GM21619 (cell line): Measurements from ENCODE around the gene C11orf87.

ENCODE experiments used
- ATAC-seq: cut with Tn5 transposase; IDR thresholded peaks from one replicate; pipeline ENCODE4 v1.9.1; 2021; ENCODE audit not compliant: unreplicated experiment

The C11orf87 gene

GRCh38 chr11:109439684-109440083, 17.7 kb downstream of the C11orf87 start:
- ATAC-seq: no peak

GRCh38 chr11:109443052-109443451, 21.1 kb downstream of the C11orf87 start:
- ATAC-seq: no peak

GRCh38 chr11:109454857-109455256, 32.9 kb downstream of the C11orf87 start:
- ATAC-seq: no peak
